Breast epithelium (tissue), 3 donors: ENCODE data around the gene KRT79.

Experiments
- CTCF ChIP-seq, 3 donors: fragments of 450-650 bp; IDR thresholded peaks; one replicate each; pipeline ENCODE4 v1.5.1; 2016 to 2017; ENCODE audit warnings: antibody characterized with exemption in 3 of 3, mild to moderate bottlenecking in 3 of 3, moderate library complexity in 3 of 3
- POLR2AphosphoS5 ChIP-seq, 3 donors: sonication (generic); formaldehyde crosslinking; IDR thresholded peaks; one replicate each; pipeline ENCODE4 v1.6.1; 2017; ENCODE audit warnings: antibody characterized with exemption in 3 of 3

- TF ChIP-seq CTCF (IDR thresholded peaks at IDR 0.05) (no peak), POLR2AphosphoS5 (IDR thresholded peaks at IDR 0.05) (no peak)
These were observed 37.1 kb downstream of the KRT79 start for GRCh38 chr12:52796839-52797528.
